GM23338 (cell line): ENCODE data around the gene SAP130. TPM values are rescaled to one million over a fixed set of nuclear protein-coding genes. Genes with fewer than 3 reads are reported as not detected.

Experiments
- ATAC-seq: fragments of 200-7000 bp; cut with Tn5 transposase; 3 replicates; pipeline ENCODE4 v1.9.1; 2020
- DNase-seq: peaks from one replicate; pipeline ENCODE4 v3.0.0-alpha.2; 2015; ENCODE audit warnings: low spot score
- H2AFZ ChIP-seq: fragments of 200-600 bp; sonication (generic); 2 replicates; pipeline ENCODE4 v1.8.0; 2016; ENCODE audit warnings: antibody characterized with exemption, mild to moderate bottlenecking, moderate library complexity
- H3F3A ChIP-seq: fragments of 200-600 bp; sonication (generic); replicated peaks from 2 replicates; pipeline ENCODE4 v1.8.0; 2017; ENCODE audit warnings: antibody characterized with exemption, mixed run types, low read depth
- H3K27ac ChIP-seq: fragments of 200-600 bp; sonication (generic); 2 replicates; pipeline ENCODE4 v1.6.1; 2016; ENCODE audit warnings: low read depth
- H3K27me3 ChIP-seq: fragments of 200-600 bp; sonication (generic); 2 replicates; pipeline ENCODE4 v1.8.0; 2016; ENCODE audit warnings: mild to moderate bottlenecking, mixed run types, moderate library complexity; ENCODE audit not compliant: insufficient read depth
- H3K36me3 ChIP-seq: fragments of 200-600 bp; sonication (generic); 2 replicates; pipeline ENCODE4 v1.8.0; 2016; ENCODE audit warnings: mild to moderate bottlenecking; ENCODE audit not compliant: insufficient read depth
- H3K4me1 ChIP-seq: fragments of 200-600 bp; sonication (generic); 2 replicates; pipeline ENCODE4 v1.8.0; 2016; ENCODE audit warnings: mild to moderate bottlenecking, moderate library complexity; ENCODE audit not compliant: insufficient read depth
- H3K4me2 ChIP-seq: fragments of 200-600 bp; sonication (generic); 2 replicates; pipeline ENCODE4 v1.7.1; 2017; ENCODE audit warnings: mixed run types
- H3K4me3 ChIP-seq: fragments of 200-600 bp; sonication (generic); 2 replicates; pipeline ENCODE4 v1.6.1; 2016; ENCODE audit warnings: mixed run types
- H3K79me2 ChIP-seq: fragments of 200-600 bp; sonication (generic); replicated peaks from 2 replicates; pipeline ENCODE4 v1.8.0; 2017; ENCODE audit warnings: mild to moderate bottlenecking; ENCODE audit not compliant: insufficient read depth
- H3K9me2 ChIP-seq: fragments of 200-600 bp; sonication (generic); 2 replicates; pipeline ENCODE4 v1.8.0; 2017; ENCODE audit not compliant: insufficient read depth
- H4K20me1 ChIP-seq: fragments of 200-600 bp; sonication (generic); replicated peaks from 2 replicates; pipeline ENCODE4 v1.8.0; 2017; ENCODE audit warnings: mild to moderate bottlenecking; ENCODE audit not compliant: insufficient read depth
- H3K27ac Mint-ChIP-seq: 2 replicates; pipeline ENCODE4 v1.8.0; 2020; ENCODE audit warnings: inconsistent platforms, mild to moderate bottlenecking, moderate library complexity, mixed read lengths
- H3K27me3 Mint-ChIP-seq: 3 replicates; pipeline ENCODE4 v1.8.0; 2022; ENCODE audit warnings: low read depth, mild to moderate bottlenecking, moderate library complexity, mixed read lengths, inconsistent platforms; ENCODE audit not compliant: insufficient read depth, poor library complexity
- H3K36me3 Mint-ChIP-seq: 3 replicates; pipeline ENCODE4 v1.8.0; 2021; ENCODE audit warnings: low read depth, mild to moderate bottlenecking, inconsistent platforms, moderate library complexity, mixed read lengths
- H3K4me1 Mint-ChIP-seq: 3 replicates; pipeline ENCODE4 v1.8.0; 2020; ENCODE audit warnings: mild to moderate bottlenecking, inconsistent platforms, mixed read lengths
- H3K4me3 Mint-ChIP-seq: 3 replicates; pipeline ENCODE4 v1.8.0; 2021; ENCODE audit warnings: moderate library complexity, mild to moderate bottlenecking, inconsistent platforms, mixed read lengths
- H3K9me3 Mint-ChIP-seq: 3 replicates; pipeline ENCODE4 v1.8.0; 2020; ENCODE audit warnings: moderate library complexity, mild to moderate bottlenecking, inconsistent platforms, mixed read lengths
- CREB1 ChIP-seq: fragments of 250-450 bp; sonication (Bioruptor Pico); IDR thresholded peaks from 2 replicates; pipeline ENCODE4 v1.5.0; 2020; ENCODE audit warnings: low read depth, mild to moderate bottlenecking, moderate library complexity
- ETS1 ChIP-seq: IDR thresholded peaks from 2 replicates; pipeline ENCODE4 v1.6.1; 2016; ENCODE audit warnings: antibody characterized with exemption
- EZH2 ChIP-seq: fragments of 200-600 bp; sonication (generic); IDR thresholded peaks from one replicate; pipeline ENCODE4 v1.8.0; 2017; ENCODE audit warnings: antibody characterized with exemption, mild to moderate bottlenecking, low read depth; ENCODE audit not compliant: unreplicated experiment
- EZH2phosphoT487 ChIP-seq: fragments of 200-600 bp; sonication (generic); IDR thresholded peaks from one replicate; pipeline ENCODE4 v1.8.1; 2018; ENCODE audit warnings: antibody characterized with exemption; ENCODE audit not compliant: unreplicated experiment
- JUNB ChIP-seq: IDR thresholded peaks from one replicate; pipeline ENCODE4 v1.6.1; 2016; ENCODE audit warnings: antibody characterized with exemption; ENCODE audit not compliant: unreplicated experiment
- NANOG ChIP-seq: IDR thresholded peaks from 2 replicates; pipeline ENCODE4 v1.6.1; 2016; ENCODE audit warnings: antibody characterized with exemption, borderline replicate concordance
- POLR2AphosphoS5 ChIP-seq: IDR thresholded peaks from 2 replicates; pipeline ENCODE4 v1.6.1; 2016; ENCODE audit warnings: antibody characterized with exemption, low read depth
- REST ChIP-seq: IDR thresholded peaks from one replicate; pipeline ENCODE4 v1.6.1; 2018; ENCODE audit warnings: antibody characterized with exemption; ENCODE audit not compliant: unreplicated experiment
- STAT1 ChIP-seq: IDR thresholded peaks from one replicate; pipeline ENCODE4 v1.6.1; 2016; ENCODE audit warnings: antibody characterized with exemption; ENCODE audit not compliant: unreplicated experiment
- ZNF114 ChIP-seq: fragments of 250-450 bp; sonication (Bioruptor Pico); IDR thresholded peaks from 2 replicates; pipeline ENCODE4 v1.5.0; 2020; ENCODE audit warnings: mild to moderate bottlenecking, moderate library complexity
- ZNF331 ChIP-seq: fragments of 250-450 bp; sonication (Bioruptor Pico); IDR thresholded peaks from 2 replicates; pipeline ENCODE4 v1.5.0; 2020; ENCODE audit warnings: low read depth, mild to moderate bottlenecking, moderate library complexity
- polyA plus RNA-seq: library from polyadenylated mRNA; unstranded; fragments of >200 nt; fragmentation: Nextera tagmentation; extraction: Ambion mirVana; gene quantifications from 2 replicates; pipeline ENCODE4 v1.2.1, GENCODE V29; 2016
- total RNA-seq: library from RNA; depleted of rRNA; stranded (reverse); fragments of >200 nt; shearing (Covaris generic); gene quantifications from 2 replicates; pipeline ENCODE4 v1.2.3, GENCODE V29; 2014
- TF ChIP-seq, protein P1 (sequence below): fragments of 250-450 bp; sonication (Bioruptor Pico); IDR thresholded peaks from 2 replicates; pipeline ENCODE4 v1.5.0; 2020; ENCODE audit warnings: mild to moderate bottlenecking, moderate library complexity
- TF ChIP-seq, protein P2 (sequence below), 2 experiments: fragments of 200-600 bp in 1 of 2; sonication (generic) in 1 of 2; conservative IDR thresholded peaks; 2 replicates each; pipeline versions ENCODE4 v1.5.1 to v1.6.1; 2016 to 2017; ENCODE audit warnings: antibody characterized with exemption in 2 of 2, low read depth in 2 of 2, mild to moderate bottlenecking in 2 of 2, moderate library complexity in 1 of 2

The SAP130 gene
- total and polyA plus RNA-seq, 2 experiments from 2014 or later = 19.5 to 35.1 TPM

DNA sequence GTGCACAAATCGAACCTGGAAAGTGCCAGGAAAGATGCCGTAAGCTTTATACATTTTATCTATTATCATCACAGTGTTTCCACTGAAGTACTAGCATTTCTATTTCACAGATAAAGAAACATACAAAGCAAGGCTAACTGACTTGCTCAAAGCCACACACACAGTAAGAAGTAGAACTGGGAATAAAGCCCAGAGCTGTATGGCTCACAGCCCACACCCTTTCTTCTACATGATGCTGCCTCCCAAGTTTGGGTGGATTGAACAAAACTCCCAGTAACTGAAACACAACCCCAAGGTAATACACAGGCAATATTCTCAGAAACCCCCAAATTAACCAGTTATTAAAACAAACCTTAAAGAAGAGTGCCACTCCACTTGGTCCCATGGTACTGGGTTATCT lies 11.2 kb downstream of the SAP130 start:
- no peak for TF ChIP-seq EZH2
- no peak for TF ChIP-seq ZNF114 (CRISPR knock-in tag)
- TF ChIP-seq, protein P1, sequence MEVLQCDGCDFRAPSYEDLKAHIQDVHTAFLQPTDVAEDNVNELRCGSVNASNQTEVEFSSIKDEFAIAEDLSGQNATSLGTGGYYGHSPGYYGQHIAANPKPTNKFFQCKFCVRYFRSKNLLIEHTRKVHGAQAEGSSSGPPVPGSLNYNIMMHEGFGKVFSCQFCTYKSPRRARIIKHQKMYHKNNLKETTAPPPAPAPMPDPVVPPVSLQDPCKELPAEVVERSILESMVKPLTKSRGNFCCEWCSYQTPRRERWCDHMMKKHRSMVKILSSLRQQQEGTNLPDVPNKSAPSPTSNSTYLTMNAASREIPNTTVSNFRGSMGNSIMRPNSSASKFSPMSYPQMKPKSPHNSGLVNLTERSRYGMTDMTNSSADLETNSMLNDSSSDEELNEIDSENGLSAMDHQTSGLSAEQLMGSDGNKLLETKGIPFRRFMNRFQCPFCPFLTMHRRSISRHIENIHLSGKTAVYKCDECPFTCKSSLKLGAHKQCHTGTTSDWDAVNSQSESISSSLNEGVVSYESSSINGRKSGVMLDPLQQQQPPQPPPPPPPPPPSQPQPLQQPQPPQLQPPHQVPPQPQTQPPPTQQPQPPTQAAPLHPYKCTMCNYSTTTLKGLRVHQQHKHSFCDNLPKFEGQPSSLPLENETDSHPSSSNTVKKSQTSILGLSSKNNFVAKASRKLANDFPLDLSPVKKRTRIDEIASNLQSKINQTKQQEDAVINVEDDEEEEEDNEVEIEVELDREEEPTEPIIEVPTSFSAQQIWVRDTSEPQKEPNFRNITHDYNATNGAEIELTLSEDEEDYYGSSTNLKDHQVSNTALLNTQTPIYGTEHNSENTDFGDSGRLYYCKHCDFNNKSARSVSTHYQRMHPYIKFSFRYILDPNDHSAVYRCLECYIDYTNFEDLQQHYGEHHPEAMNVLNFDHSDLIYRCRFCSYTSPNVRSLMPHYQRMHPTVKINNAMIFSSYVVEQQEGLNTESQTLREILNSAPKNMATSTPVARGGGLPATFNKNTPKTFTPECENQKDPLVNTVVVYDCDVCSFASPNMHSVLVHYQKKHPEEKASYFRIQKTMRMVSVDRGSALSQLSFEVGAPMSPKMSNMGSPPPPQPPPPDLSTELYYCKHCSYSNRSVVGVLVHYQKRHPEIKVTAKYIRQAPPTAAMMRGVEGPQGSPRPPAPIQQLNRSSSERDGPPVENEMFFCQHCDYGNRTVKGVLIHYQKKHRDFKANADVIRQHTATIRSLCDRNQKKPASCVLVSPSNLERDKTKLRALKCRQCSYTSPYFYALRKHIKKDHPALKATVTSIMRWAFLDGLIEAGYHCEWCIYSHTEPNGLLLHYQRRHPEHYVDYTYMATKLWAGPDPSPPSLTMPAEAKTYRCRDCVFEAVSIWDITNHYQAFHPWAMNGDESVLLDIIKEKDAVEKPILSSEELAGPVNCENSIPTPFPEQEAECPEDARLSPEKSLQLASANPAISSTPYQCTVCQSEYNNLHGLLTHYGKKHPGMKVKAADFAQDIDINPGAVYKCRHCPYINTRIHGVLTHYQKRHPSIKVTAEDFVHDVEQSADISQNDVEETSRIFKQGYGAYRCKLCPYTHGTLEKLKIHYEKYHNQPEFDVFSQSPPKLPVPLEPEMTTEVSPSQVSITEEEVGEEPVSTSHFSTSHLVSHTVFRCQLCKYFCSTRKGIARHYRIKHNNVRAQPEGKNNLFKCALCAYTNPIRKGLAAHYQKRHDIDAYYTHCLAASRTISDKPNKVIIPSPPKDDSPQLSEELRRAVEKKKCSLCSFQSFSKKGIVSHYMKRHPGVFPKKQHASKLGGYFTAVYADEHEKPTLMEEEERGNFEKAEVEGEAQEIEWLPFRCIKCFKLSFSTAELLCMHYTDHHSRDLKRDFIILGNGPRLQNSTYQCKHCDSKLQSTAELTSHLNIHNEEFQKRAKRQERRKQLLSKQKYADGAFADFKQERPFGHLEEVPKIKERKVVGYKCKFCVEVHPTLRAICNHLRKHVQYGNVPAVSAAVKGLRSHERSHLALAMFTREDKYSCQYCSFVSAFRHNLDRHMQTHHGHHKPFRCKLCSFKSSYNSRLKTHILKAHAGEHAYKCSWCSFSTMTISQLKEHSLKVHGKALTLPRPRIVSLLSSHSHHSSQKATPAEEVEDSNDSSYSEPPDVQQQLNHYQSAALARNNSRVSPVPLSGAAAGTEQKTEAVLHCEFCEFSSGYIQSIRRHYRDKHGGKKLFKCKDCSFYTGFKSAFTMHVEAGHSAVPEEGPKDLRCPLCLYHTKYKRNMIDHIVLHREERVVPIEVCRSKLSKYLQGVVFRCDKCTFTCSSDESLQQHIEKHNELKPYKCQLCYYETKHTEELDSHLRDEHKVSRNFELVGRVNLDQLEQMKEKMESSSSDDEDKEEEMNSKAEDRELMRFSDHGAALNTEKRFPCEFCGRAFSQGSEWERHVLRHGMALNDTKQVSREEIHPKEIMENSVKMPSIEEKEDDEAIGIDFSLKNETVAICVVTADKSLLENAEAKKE (CRISPR knock-in tag) = no peak
- TF ChIP-seq STAT1 = no peak
- TF ChIP-seq JUNB = no peak
- no peak for TF ChIP-seq NANOG
- TF ChIP-seq, protein P2, sequence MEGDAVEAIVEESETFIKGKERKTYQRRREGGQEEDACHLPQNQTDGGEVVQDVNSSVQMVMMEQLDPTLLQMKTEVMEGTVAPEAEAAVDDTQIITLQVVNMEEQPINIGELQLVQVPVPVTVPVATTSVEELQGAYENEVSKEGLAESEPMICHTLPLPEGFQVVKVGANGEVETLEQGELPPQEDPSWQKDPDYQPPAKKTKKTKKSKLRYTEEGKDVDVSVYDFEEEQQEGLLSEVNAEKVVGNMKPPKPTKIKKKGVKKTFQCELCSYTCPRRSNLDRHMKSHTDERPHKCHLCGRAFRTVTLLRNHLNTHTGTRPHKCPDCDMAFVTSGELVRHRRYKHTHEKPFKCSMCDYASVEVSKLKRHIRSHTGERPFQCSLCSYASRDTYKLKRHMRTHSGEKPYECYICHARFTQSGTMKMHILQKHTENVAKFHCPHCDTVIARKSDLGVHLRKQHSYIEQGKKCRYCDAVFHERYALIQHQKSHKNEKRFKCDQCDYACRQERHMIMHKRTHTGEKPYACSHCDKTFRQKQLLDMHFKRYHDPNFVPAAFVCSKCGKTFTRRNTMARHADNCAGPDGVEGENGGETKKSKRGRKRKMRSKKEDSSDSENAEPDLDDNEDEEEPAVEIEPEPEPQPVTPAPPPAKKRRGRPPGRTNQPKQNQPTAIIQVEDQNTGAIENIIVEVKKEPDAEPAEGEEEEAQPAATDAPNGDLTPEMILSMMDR (conservative IDR thresholded peaks at IDR 0.05; ENCODE audit: low read depth in 2 of 2) = no peak
- no peak for TF ChIP-seq REST
- TF ChIP-seq POLR2AphosphoS5 = no peak
- no peak for TF ChIP-seq ZNF331 (CRISPR knock-in tag)
- TF ChIP-seq CREB1 = no peak
- TF ChIP-seq ETS1 = no peak
- no peak for TF ChIP-seq EZH2phosphoT487
- peaks cover 39% of the 10 kb centered on the region for H3K36me3 ChIP-seq
- H3K36me3 Mint-ChIP-seq = peaks cover 52% of the 10 kb centered on the region

More for the DNA sequence above, 11.2 kb downstream of the SAP130 start:
- H3K27me3 Mint-ChIP-seq = no peaks in the 10 kb centered on the region
- peaks cover 28% of the 10 kb centered on the region for H4K20me1 ChIP-seq
- no peaks in the 10 kb centered on the region for H3K27me3 ChIP-seq
- no peak overlapping the region for H2AFZ ChIP-seq
- no peaks in the 10 kb centered on the region for H3K9me3 Mint-ChIP-seq
- H3K4me1 Mint-ChIP-seq = no peaks in the 10 kb centered on the region
- H3K9me2 ChIP-seq = no peaks in the 10 kb centered on the region
- ATAC-seq (no peak), DNase-seq (no peak)
- no peaks in the 10 kb centered on the region for H3K4me1 ChIP-seq
- H3K27ac ChIP-seq = no peak overlapping the region
- H3F3A ChIP-seq = no peaks in the 10 kb centered on the region
- H3K27ac Mint-ChIP-seq = no peak overlapping the region
- H3K4me3 Mint-ChIP-seq = no peak overlapping the region
- no peak overlapping the region for H3K4me3 ChIP-seq
- peaks cover 18% of the 10 kb centered on the region; the same call in 1 of the 2 replicates for H3K79me2 ChIP-seq
- H3K4me2 ChIP-seq = no peak overlapping the region
